GM12892 (cell line): ENCODE results near the gene PCSK5.

Experiments
- POLR2A ChIP-seq: IDR thresholded peaks from 2 replicates; pipeline ENCODE4 v1.6.1; 2011; ENCODE audit warnings: low read depth, low read length, control low read depth
- TAF1 ChIP-seq: IDR thresholded peaks from 2 replicates; pipeline ENCODE4 v1.6.1; 2011; ENCODE audit warnings: low read depth, mild to moderate bottlenecking, control low read depth, low read length, borderline replicate concordance

GRCh38 chr9:75935591-75935990 is 45.1 kb downstream of the PCSK5 start:
- TF ChIP-seq POLR2A: no peak
- TF ChIP-seq TAF1: no peak
